KMS-11 (cell line): Measurements from ENCODE around the gene NUB1.

ENCODE experiments used
- H2AFZ ChIP-seq: fragments of 200-600 bp; sonication (generic); 2 replicates; pipeline ENCODE4 v1.6.1; 2016; ENCODE audit warnings: antibody characterized with exemption, mixed run types, low read depth
- H3K27ac ChIP-seq: fragments of 200-600 bp; sonication (generic); 2 replicates; pipeline ENCODE4 v1.6.1; 2016; ENCODE audit warnings: mild to moderate bottlenecking, mixed run types
- H3K27me3 ChIP-seq: fragments of 200-600 bp; sonication (generic); 2 replicates; pipeline ENCODE4 v1.6.1; 2017; ENCODE audit warnings: mild to moderate bottlenecking, low read depth, mixed run types, moderate library complexity; ENCODE audit not compliant: insufficient read depth
- H3K36me3 ChIP-seq: fragments of 200-600 bp; sonication (generic); 2 replicates; pipeline ENCODE4 v1.6.1; 2017; ENCODE audit warnings: mild to moderate bottlenecking, mixed run types; ENCODE audit not compliant: insufficient read depth
- H3K4me1 ChIP-seq: fragments of 200-600 bp; sonication (generic); 2 replicates; pipeline ENCODE4 v1.6.1; 2016; ENCODE audit warnings: mild to moderate bottlenecking, low read depth, mixed run types; ENCODE audit not compliant: poor library complexity, severe bottlenecking
- H3K4me2 ChIP-seq: fragments of 200-600 bp; sonication (generic); 2 replicates; pipeline ENCODE4 v1.7.0; 2016; ENCODE audit warnings: mild to moderate bottlenecking, mixed run types
- H3K4me3 ChIP-seq: fragments of 200-600 bp; sonication (generic); IDR thresholded peaks from 2 replicates; pipeline ENCODE4 v1.6.1; 2017; ENCODE audit warnings: low read depth, low read length, mixed read lengths; ENCODE audit not compliant: insufficient read depth
- H3K79me2 ChIP-seq: fragments of 200-600 bp; sonication (generic); 2 replicates; pipeline ENCODE4 v1.6.1; 2016; ENCODE audit warnings: low read depth, mixed run types; ENCODE audit not compliant: insufficient read depth
- H3K9ac ChIP-seq: fragments of 200-600 bp; sonication (generic); 2 replicates; pipeline ENCODE4 v1.6.1; 2016; ENCODE audit warnings: mild to moderate bottlenecking, mixed run types
- H4K20me1 ChIP-seq: fragments of 200-600 bp; sonication (generic); 2 replicates; pipeline ENCODE4 v1.6.1; 2016; ENCODE audit warnings: mild to moderate bottlenecking, mixed run types; ENCODE audit not compliant: insufficient read depth
- TF ChIP-seq, protein P1 (sequence below): fragments of 200-600 bp; sonication (generic); conservative IDR thresholded peaks from 2 replicates; pipeline ENCODE4 v1.6.1; 2017; ENCODE audit warnings: low read depth, mild to moderate bottlenecking, antibody characterized with exemption, low read length, moderate library complexity, mixed read lengths

Gene NUB1

DNA sequence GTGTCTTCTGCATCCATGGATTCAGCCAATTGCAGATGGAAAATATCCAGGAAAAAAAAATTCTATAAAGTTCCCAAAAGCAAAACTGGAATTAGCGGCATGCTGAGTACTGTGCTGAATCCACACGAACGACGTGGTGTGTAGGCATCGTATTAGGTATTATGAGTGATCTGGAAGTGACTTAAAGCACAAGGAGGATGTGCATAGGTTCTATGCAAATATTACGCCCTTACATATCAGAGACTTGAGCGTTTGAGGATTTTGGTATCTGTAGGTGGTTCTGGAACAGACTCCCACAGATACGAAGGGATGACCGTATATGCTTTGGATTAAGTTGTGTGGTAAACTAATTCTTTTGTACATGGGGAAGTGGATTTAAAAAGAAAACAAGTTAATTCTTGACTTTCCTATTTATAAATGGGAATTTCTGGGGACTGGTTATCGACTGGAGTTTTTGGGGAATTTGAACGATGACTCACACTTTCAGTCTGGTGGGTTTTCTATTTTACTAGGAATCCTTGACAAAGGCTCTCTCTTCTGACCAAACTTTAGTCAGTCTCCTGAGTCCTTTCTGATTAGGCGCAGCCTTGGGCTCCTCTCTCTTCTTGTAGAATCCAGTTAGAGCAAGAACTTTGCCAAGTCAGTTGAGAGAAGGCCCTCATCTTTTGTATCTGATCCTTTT is 5.4 kb upstream of the NUB1 start:
- H3K79me2 ChIP-seq, result no peaks in the 10 kb centered on the region
- H2AFZ ChIP-seq, result no peak overlapping the region
- H3K4me2 ChIP-seq, result no peak overlapping the region
- no peak overlapping the region for H3K27ac ChIP-seq
- H3K4me3 ChIP-seq, result no peak overlapping the region
- no peak overlapping the region for H3K9ac ChIP-seq
- no peaks in the 10 kb centered on the region; the same call in 1 of the 2 replicates for H3K27me3 ChIP-seq
- TF ChIP-seq, protein P1, sequence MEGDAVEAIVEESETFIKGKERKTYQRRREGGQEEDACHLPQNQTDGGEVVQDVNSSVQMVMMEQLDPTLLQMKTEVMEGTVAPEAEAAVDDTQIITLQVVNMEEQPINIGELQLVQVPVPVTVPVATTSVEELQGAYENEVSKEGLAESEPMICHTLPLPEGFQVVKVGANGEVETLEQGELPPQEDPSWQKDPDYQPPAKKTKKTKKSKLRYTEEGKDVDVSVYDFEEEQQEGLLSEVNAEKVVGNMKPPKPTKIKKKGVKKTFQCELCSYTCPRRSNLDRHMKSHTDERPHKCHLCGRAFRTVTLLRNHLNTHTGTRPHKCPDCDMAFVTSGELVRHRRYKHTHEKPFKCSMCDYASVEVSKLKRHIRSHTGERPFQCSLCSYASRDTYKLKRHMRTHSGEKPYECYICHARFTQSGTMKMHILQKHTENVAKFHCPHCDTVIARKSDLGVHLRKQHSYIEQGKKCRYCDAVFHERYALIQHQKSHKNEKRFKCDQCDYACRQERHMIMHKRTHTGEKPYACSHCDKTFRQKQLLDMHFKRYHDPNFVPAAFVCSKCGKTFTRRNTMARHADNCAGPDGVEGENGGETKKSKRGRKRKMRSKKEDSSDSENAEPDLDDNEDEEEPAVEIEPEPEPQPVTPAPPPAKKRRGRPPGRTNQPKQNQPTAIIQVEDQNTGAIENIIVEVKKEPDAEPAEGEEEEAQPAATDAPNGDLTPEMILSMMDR, result no peak
- peaks cover 9% of the 10 kb centered on the region for H3K4me1 ChIP-seq
- H4K20me1 ChIP-seq, result no peaks in the 10 kb centered on the region
- no peaks in the 10 kb centered on the region for H3K36me3 ChIP-seq

DNA sequence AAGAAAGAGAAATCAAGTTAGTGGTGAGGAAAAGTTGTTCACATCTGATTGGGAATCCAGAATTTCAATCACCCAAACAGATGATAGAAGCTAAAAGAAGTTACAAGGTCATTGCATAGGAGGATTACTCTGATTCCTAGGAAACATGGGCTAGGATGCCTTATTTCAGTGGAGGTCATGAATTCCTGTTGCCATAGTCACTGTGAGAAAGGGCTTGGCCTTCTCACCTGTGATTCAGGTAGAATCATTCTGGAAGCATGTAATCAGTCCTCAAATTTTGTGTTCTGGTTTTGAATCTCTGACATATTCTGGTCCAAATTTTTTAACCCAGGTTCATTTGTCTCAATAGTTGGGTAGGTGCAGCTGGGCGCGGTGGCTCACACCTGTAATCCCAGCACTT is 4.3 kb upstream of the NUB1 start:
- H3K4me3 ChIP-seq, result no peak overlapping the region
- H3K27me3 ChIP-seq, result no peaks in the 10 kb centered on the region
- no peaks in the 10 kb centered on the region for H3K36me3 ChIP-seq
- H2AFZ ChIP-seq, result no peak overlapping the region
- no peak overlapping the region for H3K4me2 ChIP-seq
- H4K20me1 ChIP-seq, result no peaks in the 10 kb centered on the region
- H3K79me2 ChIP-seq, result no peaks in the 10 kb centered on the region
- peaks cover 11% of the 10 kb centered on the region for H3K4me1 ChIP-seq
- no peak overlapping the region for H3K9ac ChIP-seq
- TF ChIP-seq, protein P1, result no peak
- no peak overlapping the region for H3K27ac ChIP-seq

DNA sequence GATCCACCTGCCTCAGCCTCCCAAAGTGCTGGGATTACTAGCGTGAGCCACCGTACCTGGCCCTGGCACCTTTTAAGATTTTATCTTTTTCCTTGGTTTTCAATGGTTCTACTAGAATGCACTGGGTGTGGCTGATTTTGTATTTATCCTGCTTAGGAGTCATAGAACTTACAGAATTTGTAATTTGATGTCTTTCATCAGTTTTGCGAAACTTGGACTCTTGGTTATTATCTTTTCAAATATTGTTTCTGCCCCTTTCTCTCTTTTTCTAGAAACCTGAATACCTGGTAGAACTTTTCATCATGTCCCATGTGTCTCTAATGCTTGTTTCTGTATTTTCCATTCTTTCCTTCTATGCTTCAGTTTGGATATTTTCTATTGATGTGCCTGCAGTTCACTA is 2.8 kb upstream of the NUB1 start:
- no peak overlapping the region for H3K27ac ChIP-seq
- no peak overlapping the region for H3K4me3 ChIP-seq
- no peaks in the 10 kb centered on the region for H3K27me3 ChIP-seq
- H3K4me1 ChIP-seq, result peaks cover 22% of the 10 kb centered on the region
- no peak overlapping the region for H2AFZ ChIP-seq
- no peaks in the 10 kb centered on the region for H3K79me2 ChIP-seq
- no peak overlapping the region for H3K4me2 ChIP-seq
- H4K20me1 ChIP-seq, result no peaks in the 10 kb centered on the region
- no peak overlapping the region for H3K9ac ChIP-seq
- H3K36me3 ChIP-seq, result no peaks in the 10 kb centered on the region
- TF ChIP-seq, protein P1, result no peak

DNA sequence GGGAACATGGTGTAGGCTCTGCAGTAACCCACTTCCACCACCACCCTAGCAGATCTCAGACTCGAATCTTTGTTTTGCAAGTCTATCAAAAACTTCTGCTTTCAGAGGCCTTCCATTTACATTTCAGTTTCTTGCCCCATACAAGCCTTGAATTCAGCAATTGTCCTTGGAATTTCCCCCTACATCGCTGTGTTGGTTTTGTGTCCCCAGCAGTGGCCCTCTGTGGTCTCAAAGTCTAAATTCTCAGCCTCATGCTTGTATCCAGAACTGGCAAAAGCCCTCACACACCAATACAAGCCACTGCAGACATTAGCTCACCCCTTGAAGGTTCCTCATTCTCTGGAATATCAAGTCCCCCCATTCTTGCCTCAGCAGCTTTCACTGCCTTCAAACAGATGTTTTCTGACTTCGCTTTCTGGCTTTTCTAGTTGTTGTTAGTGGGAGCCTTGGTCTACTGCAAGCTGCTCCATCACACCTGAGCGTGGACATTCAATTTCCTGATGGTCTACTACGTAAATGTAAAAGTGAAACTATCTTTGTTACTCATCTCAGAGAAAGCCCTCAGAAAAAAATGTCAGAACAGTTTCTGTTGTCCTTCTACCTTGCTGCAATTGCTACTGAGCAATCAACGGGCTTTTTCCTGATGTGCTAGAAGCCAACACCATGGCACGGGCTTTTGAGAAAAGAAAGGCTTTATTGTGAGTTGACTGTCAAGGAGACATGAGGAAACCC is 1.8 kb upstream of the NUB1 start:
- H3K36me3 ChIP-seq, result no peaks in the 10 kb centered on the region
- H3K4me3 ChIP-seq, result no peak overlapping the region
- H2AFZ ChIP-seq, result peak overlapping the region; percentile 7; the same call in 1 of the 2 replicates
- TF ChIP-seq, protein P1, result no peak
- no peak overlapping the region for H3K9ac ChIP-seq
- no peaks in the 10 kb centered on the region for H3K27me3 ChIP-seq
- no peaks in the 10 kb centered on the region for H4K20me1 ChIP-seq
- H3K27ac ChIP-seq, result no peak overlapping the region
- no peak overlapping the region for H3K4me2 ChIP-seq
- H3K79me2 ChIP-seq, result no peaks in the 10 kb centered on the region
- H3K4me1 ChIP-seq, result peaks cover 22% of the 10 kb centered on the region
